Uterus (tissue), 2 donors: ENCODE measurements around the gene ITLN2.

ENCODE experiments used
- CTCF ChIP-seq, 4 experiments: fragments of 200-600 bp in 2 of 4; fragments of 450-650 bp in 2 of 4; sonication (generic) in 2 of 4; IDR thresholded peaks; one replicate each; pipeline ENCODE4 v1.5.1; 2016 to 2019; ENCODE audit warnings: antibody characterized with exemption in 4 of 4, mild to moderate bottlenecking in 2 of 4, moderate library complexity in 1 of 4
- POLR2A ChIP-seq, 2 donors: fragments of 450-650 bp; IDR thresholded peaks; one replicate each; pipeline ENCODE4 v1.6.1; 2016; ENCODE audit warnings: antibody characterized with exemption in 2 of 2, mild to moderate bottlenecking in 1 of 2, moderate library complexity in 1 of 2

GRCh38 chr1:160911441-160911840 lies 43.2 kb downstream of the ITLN2 start:
- TF ChIP-seq POLR2A (IDR thresholded peaks at IDR 0.05) (no peak), CTCF (IDR thresholded peaks at IDR 0.05) (no peak)
